HG03575 (cell line): ENCODE results near the gene MTFR1L.

Experiments
- ATAC-seq: cut with Tn5 transposase; IDR thresholded peaks from one replicate; pipeline ENCODE4 v1.9.1; 2021; ENCODE audit not compliant: unreplicated experiment, insufficient number of reproducible peaks, low FRiP score; ENCODE audit errors: extremely low read depth

Gene MTFR1L

DNA sequence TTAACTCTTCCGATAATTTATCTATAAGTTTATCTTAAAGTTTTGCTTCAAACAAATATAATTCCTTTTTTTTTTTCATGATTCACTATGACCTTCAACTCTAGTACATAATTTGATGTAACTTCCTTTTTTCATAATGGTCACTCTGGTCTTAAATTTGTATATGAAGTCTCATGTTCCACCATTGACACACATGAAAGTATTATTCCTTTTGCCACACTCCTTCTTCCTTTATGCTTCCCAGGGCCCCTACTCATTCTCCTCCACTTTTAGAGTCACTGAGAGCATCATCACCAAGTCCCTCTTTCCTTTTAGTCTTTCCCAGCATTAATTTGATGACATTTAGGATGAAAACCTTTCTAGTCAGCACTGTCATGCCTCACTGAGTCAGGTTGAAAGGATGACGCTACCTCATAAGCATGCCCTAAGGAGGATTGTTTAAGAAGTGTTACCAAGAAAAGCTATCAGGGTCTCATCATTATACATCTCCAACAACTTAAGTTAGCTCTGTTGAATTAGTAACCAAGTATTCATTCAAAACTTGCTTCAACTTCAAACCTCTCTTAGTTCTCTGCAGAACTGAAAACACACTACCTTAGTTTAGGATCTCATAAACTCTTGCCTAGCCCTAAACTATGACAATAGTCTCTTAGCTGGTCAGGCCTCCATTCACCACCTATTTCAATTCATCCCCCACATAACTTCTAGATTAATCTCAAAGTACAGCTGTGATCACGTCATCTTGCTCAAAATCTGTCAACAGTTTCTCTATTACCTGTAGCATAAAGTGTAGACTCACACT, 25.0 kb downstream of the MTFR1L start:
- ATAC-seq: no peak

DNA sequence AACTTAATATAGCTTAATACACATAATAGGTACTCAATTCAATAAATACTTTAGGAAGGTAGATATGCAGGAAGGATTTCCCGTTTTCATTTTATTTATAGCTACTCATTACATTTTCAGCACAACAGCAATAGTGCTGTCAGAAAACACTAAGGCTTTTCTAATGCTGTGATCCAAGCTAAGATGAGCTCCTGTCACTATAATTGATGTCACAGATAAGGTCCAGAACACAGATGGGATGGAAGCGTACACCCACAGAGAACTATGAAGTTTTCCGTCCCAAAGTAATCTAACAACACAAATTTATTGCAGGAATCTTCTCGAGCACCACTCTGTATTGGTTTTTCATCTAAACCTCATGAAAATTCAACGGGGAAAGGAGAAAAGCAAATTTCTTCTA, 25.9 kb downstream of the MTFR1L start:
- ATAC-seq: no peak

DNA sequence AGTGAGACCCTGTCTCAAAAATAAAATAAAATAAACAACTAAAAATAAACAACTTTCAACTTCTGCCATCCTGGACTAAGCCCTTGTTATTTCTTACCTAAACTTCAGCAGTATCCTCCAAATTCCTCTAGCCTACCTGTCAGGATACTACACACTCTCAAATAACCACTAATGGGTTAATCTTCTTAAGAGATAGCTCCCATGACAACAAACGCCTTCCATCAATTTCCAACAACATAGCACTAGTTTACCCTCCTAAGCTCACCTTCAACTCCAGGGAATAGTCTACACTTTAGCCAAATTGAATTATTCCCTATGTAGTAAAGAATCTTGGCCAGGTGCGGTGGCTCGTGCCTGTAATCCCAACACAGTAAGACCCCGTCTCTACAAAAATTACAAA, 28.2 kb downstream of the MTFR1L start:
- no peak for ATAC-seq

DNA sequence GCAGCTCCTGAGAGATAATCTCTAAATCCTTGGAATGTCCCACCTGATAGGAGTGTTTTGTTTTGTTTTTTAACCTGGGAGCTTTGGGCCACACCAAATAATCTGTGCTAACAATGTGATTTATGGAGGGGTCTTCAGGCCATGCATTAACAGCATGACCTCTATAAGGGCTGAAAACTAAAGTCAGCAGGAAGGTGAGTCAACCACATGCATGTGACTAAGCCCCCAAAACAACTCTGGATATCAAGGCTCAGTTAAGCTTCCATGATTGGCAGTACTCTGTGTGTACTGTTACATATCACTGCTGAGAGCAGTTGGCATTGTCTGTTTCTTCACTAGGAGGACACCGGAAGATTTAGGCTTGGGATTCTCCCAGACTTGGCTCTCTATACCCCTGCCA, 28.8 kb downstream of the MTFR1L start:
- no peak for ATAC-seq

DNA sequence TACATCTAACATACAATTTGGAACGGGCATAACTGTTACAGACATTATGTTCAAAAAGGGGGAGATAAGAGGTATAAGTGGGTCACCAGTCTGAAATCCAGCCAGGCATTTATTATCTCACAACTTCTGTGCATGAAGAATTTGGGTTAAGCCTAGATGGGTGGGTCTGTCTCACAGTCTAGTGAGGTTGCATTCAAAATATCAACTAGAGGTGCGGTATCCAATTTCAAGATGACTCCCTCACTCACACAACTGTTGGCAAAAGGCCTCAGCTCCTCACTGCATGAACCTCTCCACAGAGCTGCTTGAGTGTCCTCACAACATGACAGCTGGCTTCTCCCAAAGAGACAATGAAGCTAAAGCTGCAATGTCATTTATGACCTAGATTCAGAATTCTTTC, 34.8 kb downstream of the MTFR1L start:
- no peak for ATAC-seq

DNA sequence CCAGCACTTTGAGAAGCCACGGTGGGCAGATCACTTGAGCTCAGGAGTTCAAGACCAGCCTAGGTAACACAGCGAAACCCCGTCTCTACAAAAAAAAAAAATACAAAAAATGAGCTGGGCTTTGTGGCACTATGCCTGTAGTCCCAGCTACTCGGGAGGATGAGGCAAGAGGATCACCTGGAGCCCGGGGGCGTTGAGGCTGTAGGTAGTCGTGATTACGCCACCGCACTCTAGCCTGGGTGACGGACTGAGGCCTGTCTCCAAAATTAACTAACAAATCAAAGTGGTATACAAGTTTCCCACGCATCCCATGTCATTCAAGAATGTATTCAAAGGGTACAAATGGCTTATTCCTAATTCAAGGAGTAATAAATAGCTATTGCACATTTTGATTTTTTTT, 37.1 kb downstream of the MTFR1L start:
- ATAC-seq: no peak

DNA sequence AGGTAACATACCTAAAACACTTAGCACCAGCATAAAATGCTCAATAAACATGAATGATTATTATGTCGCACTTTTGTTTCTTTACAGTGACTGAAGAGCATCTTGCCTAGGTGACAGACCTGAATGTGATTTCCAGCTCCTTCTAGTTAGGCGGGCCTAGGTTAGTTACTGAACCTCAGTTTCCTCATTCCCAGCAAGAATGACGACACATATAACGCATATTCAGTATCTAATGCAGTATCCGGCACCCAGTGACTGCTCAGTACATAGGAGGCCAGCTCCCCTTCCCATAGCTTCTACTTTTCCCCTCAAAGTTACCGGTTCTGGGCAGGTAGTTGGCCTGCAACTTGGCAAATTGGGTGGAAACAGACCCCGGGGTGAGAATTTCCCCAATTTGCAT, 38.7 kb downstream of the MTFR1L start:
- no peak for ATAC-seq

DNA sequence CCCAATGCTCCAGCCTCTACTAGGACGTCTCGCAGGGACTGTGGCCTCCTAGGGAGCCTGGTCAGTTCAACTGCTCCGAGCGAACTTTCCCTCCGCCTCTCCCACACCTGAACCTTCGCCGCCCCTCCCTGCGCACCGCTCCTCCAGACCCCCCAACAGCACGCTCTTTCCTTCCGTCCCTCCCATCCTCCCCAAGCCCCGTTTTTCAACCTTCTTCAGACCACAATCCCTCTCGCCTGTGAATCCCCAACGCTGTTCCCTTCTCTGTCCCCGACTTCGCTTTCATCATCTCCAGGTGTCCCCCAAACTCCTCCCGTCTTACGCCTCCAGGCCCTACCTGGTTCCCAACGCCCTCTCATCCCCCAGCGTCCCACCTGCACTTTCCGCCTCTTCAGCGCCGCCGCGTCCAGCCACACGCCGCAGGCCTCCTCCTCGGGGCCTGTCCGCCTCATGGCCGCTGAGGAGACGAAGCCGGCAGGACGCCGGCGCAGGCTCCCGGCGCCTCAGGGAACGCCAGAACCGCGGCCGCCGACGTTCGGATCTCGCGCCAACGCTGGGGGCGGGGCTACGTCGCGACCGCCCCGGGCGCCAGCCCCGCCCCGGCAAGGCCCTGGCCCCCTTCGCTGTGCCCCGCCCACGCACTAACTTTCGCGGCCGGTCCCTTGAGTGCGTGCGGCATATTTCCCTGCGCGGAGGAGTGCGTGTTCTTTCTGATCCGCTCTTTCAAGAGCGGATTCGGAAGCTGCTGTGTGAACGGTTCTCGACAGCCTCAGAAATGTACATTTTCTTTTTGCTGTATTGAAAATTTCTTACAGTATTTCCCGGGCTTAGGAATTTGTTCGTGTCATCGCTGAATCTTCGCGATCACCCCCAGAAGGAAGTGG, 39.4 kb downstream of the MTFR1L start, which contains the start of gene AUNIP:
Gene AUNIP (minus strand): TSS at position 552 of the 884 bp plus-strand sequence. CDS start 100 bp downstream, at position 452.
- ATAC-seq: no peak

DNA sequence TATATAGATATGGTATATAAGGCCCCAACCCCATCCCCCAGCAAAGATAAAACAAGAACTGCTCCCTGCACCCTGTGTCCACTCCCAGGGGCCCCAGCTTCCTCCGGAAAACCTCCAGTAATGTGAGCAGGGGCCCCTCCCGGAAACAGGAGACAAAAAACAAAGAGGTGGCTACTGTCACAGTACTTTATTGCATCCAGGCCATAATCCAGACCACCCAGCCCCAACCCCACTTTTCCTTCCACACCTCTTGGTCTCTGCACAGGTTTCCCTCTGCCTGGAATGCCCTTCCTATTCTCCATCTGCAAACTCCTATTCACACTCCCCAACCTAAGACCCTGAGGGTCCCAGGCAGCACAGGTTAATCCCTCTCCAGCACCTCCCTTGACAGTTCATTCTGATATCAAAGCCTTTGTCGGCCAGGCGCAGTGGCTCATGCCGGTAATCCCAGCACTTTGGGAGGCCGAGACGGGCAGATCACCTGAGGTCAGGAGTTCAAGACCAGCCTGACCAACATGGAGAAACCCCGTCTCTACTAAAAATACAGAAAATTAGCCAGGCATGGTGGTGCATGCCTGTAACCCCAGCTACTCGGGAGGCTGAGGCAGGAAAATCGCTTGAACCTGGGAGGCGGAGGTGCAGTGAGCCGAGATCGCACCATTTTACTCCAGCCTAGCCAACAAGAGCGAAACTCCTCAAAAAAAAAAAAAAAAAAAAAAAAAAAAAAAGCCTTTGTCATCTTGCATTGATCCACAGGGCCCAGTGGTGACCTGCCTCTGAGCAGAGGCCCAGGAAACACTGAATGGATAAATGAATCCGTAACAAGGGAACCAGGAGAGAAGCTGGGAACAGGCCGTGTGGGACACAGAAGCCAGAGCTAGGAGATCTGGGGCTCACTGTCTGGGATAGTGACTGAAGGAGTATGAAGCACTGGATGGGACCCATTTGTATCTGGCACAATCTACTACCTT, 41.8 kb downstream of the MTFR1L start:
- no peak for ATAC-seq

DNA sequence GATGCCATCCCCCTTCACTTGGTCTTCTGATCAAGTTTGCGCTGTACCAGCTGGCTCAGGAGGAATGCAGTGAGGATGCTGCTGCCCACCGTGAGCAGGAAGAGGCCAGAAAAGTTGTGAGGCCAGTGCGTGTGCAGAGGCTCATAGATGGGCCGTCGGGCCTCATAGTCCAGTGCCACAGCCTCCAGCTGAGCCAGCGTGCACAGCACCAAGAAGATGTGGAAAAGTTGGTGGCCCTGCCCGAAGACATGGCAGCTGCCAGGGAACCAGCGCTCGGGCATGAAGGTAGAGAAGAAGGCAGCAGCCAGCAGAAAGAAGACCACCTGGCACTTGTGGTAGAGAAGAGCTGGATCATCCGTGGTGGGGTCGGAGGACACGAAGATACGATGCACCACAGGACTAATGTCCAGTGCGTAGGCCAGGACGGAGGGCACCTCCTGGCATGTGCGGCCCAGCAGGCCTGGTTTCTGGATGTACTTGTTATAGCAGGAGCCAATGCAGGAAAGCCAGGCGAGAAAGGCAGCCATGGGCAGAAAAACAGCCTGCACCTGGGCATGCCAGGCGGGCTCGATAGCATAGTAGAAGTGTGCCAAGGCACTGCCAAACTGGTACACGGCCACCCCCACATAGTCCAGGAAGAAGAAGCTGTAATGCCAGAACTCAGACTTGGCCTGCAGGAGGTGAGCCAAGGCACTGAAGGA, 43.2 kb downstream of the MTFR1L start:
- ATAC-seq: no peak

DNA sequence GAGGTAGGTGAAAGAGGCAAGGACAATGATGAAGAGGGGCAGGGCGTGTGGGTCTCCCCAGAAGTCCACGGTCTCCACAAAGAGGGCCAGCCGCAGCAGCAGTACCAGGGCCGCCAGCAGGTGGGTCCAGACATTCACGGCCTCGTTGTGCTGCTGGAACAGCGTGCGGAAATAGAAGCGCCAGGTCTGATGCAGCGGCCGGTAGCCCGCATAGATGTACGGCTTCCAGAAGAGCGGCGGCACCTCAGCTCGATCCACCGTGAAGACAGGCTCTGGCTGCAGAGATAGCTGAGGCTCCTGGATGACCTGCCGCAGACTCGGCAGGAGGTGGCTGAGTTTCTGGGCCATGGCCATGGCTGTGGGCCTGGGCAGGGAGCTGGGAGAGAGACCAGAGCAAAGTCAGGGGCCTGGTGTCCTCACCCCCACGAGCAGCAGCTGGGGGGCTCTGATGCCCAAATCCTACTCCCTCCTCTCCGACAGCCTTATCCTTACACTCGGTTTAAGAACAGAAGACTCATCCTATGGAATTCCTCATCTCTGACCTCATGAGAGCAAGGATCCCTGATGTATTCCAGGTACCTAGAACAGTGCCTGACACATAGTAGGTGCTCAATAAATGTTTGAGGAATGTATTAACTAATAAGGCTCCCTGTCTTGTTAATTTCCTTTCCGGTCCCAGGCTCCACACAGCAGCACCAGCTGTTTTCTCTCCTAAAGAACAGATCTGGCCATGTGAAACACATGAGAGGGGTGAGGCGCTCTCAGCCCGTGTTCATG, 43.9 kb downstream of the MTFR1L start:
- ATAC-seq: no peak

DNA sequence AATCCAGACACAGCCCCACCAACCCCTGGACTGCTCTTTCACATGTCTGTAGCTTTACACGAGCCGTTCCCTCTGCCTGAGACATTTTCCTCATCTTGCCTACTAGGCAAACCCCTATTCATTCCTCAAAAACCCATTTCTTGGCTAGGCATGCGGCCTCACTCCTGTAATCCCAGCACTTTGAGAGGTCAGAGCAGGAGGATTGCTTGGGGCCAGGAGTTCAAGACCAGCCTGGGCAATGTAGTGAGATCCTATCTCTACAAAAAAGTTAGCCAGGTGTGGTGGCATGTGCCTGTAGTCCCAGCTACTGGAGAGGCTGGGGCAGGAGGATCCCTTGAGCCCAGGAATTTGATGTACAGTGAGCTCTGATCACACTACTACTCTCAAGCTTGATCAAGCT, 44.7 kb downstream of the MTFR1L start:
- no peak for ATAC-seq

DNA sequence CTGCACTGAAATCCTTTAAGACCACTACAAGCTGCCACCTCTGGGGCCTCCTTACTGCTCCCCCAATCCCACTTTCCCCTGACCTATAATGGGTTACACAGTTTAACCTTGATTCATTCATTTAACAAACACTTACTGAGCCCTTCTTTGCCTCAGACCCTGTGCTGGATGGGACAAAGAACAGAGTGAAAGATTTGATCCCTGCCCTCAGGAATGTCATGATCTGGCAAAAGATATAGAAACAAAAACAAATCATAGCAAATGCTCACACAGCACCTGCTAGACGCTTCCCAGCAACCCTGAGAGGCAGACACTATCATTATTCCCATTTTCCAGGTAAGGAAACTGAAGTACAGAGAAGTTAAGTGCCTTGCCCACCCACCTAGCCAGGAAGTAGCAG, 46.5 kb downstream of the MTFR1L start:
- ATAC-seq: no peak

DNA sequence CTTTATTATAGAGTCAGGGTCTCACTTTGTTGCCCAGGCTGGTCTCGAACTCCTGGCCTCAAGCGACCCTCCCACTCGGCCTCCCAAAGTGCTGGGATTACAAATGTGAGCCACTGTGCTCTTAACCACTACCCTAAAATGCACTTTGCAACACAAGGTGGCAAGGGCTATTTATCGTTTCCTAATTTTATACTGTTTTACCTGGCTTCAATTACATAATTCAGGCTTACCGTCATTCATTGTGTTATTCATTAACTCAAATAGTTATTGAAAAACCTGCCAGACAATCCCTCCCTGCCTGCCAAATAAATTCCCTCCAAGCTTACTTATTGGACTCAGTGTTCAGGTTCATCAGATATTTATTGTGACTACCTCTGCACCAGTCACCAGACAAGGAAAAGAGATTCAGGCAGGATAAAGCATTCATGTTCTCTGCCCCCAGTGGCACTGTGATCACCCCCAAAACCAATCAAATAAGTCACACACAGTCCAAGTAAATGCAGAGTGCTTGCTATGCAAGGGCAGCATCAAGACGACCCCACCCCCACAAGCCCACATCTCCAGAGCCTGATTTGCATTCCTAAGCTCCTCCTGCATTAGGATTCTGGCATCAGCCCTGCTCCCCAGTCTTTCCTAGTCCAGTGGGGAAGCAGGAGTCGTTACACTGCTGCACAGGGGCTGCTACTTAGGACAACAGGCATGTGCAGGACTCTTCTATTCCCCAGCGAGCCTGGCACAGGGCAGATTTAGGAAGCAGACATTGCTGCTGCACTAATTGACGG, 47.6 kb downstream of the MTFR1L start:
- no peak for ATAC-seq

DNA sequence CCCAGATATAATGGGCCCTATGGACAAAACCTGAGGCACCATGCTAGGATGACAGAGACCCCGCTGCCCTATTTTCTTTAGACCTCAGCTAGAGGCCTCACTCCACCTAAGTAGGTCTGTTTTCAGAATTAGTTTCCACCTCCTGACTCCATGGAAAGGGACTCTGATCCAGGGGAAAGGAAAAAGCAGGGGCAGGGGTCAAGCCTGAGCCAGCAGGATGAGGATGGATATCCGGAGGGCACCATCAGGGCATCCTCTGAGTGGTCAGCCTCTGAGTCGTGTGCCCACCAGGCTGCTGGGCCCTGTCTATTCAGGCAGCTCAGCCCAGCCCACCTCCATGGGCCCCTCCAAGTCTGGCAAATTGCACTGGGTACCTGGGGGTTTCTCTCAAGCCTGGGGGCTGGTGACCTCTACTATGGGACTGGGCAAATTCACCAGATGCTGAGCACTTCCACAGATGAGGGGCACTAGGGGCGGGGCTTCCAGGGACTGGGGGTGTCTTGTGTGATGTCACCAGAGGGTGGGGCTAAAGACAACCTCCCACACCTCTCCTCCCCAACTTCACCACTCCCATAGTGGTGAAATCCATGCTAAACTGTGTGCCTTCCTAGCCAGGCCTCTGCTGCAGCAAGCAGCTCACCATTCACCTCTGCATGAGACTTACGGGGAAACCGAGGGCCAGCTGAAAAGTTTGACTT, 50.3 kb downstream of the MTFR1L start:
- no peak for ATAC-seq

DNA sequence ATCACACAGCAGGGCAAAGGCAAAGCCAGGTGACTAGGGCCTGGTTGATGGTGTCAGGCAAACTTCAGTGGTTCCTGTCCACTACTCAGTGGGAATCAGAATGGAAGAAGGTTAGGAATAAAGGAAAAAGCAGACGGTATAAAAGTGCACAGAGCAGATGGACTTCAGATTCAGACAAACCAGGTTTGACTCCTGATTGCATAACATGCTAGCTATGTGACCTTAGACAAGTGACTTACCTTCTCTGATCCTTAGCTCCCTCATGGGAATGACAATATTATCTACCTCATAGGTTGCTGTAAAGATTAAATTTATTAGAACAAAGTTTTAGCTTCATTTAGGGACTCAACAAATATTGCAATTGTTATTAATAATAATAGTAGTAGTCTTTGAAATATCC, 50.9 kb downstream of the MTFR1L start:
- ATAC-seq: no peak
